HG02678 (cell line): ENCODE measurements around the gene MACROD1.

Experiments
- ATAC-seq: cut with Tn5 transposase; IDR thresholded peaks from one replicate; pipeline ENCODE4 v1.9.1; 2021; ENCODE audit warnings: mild to moderate bottlenecking, moderate library complexity; ENCODE audit not compliant: unreplicated experiment

The MACROD1 gene

DNA sequence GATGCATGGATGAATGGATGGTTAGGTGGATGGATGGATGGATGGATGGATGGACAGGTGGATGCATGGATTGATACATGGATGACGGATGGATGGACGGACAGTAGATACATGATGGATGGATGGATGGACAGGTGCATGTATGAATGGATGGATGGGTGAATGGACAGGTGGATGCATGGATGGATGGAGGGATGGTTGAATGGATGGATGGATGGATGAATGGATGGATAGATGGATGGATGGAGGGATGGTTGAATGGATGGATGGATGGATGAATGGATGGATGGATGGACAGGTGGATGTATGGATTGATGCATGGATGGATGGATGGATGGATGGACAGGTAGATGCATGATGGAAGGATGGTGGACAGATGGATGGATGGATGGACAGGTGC lies 51.7 kb downstream of the MACROD1 start:
- no peak for ATAC-seq

DNA sequence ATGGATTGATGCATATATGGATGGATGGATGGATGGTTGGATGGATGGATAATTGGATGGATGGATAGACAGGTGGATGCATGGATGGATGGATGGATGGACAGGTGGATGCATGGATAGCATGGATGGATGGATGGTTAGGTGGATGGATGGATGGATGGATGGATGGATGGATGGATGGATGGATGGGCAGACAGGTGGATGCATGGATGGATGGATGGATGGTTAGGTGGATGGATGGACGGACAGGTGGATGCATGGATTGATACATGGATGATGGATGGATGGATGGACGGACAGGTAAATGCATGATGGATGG lies 52.5 kb downstream of the MACROD1 start:
- ATAC-seq, result no peak

DNA sequence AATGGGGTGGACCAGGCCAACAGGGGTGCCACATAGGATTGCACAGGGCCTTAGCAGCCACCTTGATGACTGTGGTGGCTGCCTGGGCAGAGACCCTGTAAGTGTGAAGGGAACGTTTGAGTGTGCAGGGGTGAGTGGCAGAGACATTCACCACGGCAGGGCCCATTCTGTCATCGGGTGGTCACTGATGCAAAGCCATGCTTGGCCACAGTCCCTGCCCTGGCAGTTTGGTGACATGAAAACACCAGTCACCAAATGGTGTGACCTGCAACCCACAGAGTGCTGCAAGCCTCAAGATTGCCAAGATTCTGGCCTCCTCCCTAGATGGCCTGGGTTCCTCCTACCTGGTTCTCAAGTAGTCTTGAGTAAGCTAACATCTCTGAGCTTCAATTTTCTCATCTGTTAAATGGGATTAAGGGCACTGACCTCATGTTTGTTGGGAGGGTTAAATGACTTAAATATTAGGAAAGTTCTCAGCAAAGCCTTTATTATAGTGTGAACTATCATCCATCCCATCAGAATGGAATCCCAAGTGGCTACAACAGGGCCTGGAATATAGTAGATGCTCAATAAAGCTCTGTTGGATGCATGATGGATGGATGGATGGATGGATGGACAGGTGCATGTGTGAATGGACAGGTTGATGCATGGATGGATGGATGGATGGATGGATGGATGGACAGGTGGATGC lies 53.0 kb downstream of the MACROD1 start:
- ATAC-seq, result no peak

DNA sequence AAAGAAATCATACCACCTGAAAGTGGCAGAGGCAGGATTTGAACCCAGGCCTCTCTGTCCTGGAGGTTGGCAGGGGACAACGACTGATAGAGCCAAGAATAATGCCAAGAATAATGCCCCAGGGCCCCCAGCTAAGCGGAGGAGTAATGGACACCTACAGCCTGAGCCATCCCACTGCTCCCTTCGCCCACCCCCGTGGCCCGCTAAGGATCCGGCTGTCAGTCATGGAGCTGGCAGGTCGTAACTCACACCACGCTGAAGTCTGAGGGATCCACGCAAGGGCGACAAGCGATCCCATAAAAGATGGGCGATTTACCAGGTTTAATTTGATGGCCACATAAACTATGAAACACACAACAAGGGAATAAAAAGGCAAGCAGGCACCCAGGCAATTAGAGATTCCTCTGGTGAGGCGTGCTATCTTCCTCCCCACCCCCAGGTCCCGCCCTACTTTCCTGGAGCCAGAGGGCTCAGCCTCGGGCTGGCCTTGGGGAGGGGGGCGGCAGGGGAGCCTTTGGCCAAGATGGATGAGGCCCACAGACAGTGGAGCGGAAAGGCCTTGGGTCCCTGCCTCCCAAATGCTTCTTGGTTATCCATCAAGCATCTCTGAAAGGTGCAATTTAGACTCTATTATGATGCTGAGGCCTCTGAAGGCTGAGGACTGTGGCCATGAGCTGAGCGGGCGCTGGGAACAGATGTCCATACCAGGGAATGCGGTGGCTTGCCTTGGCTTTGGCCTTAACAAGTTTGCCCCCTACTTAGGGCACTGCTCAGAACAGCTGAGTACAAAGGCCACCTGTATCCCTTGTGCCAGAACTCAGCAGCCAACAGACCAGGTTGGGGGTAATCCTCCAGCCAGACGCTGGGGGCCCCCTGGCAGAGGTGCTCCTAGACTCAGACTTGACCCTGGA lies 55.2 kb downstream of the MACROD1 start:
- ATAC-seq, result no peak

DNA sequence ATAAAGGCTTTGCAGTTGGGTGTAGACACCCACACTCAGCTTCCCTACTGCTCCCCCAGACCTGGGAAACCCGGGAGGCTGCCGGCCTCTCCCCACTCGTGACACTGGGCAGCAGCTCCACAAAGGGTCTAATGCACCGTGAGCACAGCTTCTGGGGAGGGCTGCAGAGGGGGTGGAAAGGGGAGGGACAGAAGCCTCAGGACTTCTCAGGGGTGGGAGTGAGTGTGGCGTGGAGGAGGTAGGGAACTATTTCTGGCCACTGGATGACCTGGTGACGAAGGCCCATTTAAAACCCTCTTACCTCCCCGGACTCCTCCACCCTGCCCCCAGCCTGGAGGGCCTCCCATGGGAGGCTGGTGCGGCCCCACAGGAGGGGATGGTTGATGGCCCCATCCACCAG lies 56.6 kb downstream of the MACROD1 start:
- no peak for ATAC-seq

DNA sequence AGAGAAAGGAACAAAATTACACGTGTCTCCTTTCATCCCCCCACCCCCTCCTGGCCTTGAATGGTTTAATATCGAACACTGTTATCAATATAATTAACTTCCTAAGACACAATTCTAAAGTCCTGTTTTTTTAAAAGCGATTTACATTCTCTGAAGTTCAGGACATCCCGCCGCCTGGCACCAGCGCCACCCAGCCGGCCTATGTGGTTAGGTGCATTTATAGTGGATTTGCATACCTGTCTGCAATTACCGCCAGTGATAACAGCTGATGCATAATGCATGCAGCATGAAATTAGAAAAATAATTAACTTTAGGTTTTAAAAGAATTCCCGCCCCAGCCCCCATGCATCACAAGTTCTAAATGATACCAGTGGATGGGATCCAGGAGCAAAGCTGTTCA lies 58.6 kb downstream of the MACROD1 start:
- no peak for ATAC-seq

DNA sequence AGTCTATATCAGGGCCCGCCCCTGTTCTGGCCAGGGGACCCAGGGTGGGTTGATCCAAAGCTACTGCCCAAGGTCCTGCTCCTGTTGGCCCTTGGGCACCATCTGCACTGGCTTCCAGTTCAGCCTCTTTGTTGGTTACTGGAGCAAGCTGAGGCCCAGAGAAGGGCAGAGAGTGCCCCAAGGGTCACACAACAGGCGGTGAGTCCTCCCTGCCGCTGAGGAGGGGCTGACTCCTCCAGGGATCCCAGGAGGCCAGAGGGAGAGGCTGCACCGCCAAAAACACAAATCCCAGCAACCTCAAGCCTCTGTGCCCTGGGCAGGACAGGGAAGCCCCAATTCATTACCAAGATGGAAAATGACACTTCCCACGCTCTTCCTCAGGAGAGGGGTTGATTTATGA lies 61.3 kb downstream of the MACROD1 start:
- no peak for ATAC-seq

DNA sequence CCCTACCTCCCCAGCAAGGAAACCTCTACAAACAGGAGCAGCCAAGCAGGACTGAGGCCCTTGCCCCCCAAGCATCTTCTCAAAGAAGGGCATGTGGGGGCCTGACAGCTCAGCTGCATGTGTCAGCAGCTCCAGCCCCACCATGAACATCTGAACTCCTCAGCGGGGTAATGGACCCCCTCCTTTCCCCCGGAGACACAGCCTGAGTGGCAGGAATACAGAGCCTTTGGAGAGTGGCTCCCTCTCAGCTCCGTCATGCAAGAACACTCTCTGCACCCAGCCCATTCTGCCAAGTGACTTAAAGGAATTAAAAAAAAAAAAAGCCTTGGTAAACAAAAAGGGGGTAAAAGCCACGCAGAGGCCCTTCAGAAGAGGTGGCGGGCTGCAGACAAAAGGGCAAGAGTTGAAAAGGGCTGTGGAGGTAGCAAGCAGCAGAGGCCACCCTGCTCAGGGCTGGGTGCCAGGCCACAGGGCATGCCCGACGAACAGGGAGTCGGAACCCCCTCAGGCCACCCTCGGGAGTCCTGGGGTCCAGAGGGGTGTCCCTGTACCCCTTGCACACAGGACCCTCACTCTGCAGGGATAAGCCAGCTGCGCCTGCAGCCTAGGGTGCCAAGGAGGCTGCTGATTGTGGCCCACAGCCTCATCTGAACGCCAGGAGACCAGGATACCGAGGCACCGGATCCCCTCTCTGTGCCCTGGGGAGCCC lies 62.5 kb downstream of the MACROD1 start:
- no peak for ATAC-seq

DNA sequence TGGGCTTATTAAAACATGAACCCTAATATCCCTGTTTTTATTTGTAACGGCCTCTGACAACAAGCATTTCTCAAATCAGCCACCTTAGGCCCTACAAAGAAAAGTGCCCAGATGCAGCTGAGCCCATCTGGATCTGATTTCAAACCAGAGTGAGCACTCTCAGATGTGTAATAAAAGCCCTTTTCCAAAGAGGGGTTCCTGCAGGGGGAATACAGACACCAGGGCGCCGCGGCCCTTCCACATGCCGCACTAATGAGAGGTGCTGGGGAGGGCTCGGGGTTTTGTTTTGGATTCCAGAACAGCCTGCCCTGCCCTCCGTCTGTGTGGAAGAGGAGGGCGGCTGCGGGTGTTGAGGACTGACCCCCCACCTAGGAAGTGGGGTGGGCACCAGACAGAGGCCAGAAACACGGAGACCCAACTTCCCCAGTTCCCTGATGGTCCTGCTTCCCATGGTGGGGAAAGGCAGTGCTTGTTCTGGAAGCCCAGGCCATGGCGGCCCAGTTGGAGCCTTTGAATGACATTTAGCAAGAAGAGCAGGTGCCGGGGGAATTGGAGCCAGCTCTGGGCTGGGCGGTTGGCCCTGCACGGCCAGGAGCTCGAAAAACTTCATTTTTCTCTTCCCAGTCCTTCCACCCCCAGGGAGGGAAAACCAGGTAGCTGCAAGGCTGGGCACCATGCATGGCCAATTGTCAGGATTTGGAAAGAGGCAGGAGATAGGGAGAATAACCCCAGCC lies 63.7 kb downstream of the MACROD1 start:
- no peak for ATAC-seq

DNA sequence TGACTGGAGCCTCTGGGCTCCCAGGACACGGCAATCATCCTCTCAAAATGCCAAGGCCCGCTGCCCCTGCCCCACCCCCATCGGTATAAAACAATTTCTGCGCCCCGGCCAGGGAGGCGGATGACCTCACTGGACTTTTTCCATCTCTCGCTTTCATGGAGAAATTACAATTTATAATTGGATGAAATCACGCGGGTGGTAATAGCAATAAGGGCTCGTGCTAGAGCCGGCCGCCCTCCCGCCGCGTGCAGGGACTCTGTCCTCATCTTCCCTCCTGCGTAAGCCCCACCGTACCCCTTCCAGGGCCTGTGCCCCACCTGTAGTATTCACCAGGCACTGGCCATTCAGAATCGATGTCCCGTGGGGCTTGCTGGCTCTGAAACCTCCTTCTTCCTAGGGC lies 64.5 kb downstream of the MACROD1 start:
- ATAC-seq, result no peak

DNA sequence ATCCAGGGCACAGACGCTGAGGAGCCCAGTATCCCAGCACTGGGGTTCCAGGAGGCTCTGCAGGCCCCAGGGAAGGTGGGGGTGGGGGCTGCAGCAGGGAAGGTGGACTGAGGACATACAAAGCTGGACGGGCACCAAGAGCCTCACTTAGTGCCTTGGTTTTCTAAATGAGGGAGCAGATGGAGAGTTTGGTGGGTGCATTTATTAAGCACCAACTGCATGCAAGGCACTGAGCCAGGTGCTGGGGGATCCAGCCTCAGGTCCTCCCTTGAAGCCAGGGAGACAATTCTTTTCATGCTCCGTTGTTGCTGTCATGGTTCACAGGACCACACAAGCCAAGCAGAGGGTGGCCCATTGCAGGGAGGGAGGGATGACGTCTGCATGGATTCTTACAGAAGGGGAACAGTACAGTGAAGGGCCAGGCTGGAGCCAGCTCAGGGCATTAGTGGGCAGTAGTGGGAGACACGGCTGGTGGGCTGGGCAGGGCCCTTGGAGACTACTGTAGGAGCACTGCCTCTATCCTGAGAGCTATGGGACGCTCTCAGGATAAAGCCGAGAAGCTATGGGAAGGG lies 65.0 kb downstream of the MACROD1 start:
- ATAC-seq, result no peak

DNA sequence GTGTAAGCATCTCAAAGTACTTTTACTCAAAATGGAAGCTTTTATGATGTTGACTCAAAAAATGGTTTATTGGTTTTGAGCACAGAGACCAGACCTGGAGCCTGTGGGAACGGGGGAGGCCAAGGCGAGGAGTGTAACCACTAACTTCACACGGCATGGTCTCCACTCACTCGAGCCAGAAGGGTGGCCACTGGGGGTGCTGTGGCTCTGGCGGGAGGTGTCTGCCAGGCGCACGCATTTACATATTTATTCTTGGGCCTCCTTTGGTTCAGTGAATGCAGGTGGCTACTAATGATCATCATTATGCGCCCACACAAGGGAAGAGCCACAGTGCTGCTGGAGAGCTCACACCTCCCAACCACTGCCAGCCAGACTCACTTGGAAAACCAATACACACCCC lies 65.6 kb downstream of the MACROD1 start:
- no peak for ATAC-seq

DNA sequence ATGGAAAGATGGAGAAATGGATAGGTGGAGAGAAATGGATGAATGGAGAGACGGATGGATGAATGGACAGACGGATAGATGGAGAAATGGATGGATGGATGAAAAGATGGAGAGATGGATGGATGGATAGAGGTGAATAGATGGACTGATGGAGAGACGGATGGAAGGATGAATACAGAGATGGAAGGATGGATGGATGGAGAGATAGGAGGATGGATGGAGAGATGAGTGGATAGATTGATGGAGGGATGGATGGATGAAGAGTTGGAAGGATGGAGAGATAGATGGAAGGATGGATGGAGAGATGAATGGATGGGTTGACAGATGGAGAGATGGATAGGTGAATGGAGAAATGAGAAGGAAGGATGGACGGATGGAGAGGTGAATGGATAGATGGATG lies 66.5 kb downstream of the MACROD1 start:
- no peak for ATAC-seq

DNA sequence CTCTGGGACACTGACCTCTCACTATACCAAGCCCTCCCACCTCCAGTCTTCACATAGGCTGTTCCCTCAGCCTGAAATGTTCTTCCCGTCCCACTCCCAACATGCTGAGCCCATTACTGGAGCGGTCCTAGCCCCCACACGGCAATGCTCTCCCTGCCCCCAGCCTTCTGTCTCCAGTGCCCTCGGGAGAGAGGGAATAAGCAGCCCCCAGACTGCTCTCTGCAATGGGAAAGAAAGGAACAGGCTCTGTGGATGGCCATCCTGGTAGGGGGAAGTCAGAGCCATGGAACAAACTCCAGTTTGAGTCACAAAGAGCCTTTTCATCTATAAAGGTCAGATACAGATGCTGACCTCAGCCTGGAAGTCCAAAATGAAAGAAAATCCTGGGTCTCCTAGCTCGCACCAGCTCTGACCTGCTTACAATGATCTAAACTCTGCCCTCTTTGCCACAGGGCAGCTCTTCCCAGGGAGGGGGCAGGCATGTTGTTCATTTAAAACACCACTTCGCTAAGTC lies 67.5 kb downstream of the MACROD1 start:
- ATAC-seq, result no peak

DNA sequence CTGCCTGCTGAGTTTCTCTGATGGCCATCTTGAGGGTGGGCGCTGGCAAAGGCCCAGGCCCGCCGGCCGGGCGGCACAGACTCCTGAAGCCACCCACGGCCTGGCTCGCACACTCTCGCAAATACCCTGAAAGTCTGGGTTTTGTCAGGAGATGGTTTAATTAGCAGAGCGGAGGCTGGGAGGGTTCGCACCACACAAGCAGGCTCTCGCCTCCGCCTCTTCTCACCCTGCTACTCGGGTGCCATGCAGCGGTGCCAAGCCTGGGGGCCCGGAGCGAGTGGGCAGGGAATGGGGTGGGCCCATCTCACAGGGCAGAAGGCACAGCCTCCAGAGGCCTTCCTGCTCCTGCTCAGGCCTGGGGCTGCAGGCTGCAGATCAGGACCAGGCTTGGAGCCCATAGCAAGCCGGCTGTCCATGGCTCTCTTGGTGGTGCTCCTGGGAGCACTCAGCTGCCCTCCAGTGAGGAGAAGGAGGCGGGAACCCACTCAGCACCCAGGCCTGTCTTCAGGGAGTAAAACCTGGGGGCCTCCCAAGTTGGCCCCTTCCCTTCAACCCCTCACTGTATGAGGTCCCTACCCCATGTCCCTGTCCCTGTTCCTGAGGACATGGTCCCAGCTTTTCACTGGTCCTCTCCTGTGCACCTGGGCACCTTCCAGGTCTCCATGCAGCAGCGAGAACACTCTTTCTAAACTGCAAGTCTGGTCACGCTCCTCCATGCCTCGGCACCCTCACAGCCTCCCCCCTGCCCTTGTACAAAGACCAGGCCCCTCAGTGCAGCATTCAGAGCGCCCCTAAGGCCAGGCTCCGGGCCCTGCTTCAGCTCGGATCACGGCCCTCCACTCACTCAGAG lies 68.2 kb downstream of the MACROD1 start:
- no peak for ATAC-seq

DNA sequence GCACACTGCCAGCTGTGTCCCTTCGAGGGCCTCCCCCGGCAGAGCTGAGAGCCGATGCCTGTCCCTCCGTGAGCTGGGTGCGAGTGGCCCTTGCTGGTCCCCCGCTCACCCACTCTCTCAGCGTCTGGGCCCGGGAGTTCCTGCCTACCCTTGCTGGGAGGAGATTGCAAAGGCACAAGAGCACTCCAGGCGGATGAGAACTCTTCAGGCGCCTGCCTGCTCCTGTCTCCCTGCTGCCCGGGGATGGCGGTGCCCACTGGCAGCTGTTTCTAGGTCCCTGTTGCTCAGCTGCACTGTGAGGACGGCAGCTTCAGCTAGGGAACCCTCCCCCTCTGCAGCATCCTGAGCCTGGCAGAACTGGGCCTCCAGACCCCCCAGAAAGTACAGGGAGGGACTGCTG lies 69.1 kb downstream of the MACROD1 start:
- no peak for ATAC-seq

DNA sequence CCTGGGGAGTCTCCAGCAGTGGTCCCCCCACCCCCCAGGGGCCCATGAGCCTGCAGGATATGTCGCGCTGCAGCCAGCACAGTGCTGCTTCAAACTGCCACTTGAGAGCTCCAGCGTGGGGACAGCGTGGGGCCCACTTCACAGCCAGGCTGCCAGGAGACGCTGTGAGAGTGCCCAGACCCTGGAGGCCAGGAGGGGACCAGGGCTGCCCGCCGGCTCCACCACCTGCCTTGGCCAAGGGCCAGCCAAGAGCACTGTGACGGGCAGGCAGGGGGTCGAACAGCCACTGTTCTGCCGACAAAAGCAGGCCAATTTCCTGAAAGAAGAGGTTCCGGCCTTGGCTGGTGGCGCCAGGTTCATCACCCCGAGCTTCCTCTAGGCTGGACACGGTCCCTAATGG lies 70.0 kb downstream of the MACROD1 start:
- ATAC-seq, result no peak

DNA sequence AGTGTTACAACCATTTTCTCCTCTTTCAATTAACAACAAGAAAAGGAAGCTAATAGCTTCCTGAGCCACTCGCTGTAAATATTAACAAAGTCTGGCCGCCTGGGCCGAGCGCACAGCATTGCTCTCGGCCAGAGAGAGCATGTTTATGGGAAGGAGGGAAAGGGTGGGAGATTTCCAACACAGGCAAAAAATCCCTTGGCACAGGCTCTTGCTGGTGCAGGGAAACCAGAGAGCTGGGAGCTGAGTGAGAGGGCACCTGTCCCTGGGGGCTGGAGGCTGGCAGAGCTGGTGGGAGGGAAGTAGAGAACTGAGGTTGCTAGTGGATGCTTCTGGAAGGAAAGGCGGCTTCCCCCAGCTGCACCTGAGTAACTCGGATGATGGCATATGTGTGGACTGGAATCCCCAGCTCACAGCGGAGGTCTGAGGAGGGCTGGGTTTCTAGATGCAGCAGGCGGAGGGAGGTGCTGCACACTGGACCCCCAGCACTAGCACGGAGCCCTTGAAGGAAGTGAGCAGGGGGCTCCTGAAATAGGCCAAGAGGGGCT lies 70.6 kb downstream of the MACROD1 start:
- ATAC-seq, result no peak

DNA sequence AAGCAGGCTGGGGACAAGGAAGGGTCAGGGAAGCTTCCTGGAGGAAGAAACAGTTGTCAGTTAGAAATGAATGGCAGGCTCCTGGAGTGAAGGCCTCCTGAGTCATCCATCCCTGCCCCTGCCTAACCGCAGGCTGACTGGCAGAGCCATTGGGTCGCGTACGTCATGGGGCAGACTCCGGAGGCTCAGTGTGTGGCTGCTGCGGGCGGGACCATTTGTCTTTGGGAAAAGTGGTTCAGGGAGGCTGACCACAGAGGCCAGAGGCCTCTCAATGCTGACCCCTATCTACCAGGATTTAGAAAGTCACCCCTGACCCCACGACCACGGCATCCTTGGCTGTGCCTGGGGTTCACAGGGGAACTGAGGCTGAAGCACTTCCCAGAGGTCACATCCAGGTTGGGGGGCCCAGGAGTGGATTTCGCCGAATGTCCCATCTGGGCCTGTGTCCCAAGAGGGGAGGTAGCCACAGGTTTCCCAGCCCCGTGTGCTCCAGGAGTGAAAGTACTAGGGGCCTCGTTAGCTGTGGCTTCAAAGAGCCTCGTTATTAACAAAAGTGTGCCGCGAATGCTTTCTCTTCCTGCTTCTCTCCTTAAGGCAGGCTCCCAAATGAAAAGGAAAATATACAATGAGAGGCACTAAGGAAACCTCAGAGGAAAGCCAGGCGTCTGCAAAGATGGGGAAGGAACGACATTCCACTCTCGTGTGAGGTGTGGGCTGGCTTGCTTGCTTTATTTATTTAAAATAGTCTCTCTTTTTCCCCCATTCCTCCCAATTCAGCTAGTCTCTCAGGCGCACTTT lies 71.3 kb downstream of the MACROD1 start:
- no peak for ATAC-seq
